Activated CD8-positive, alpha-beta T cell treated with anti-CD3 and anti-CD28 coated beads for 36 hours (primary cell): Measurements from ENCODE around the gene MYCBPAP. TPM values are rescaled to one million over a fixed set of nuclear protein-coding genes. Genes with fewer than 3 reads are reported as not detected.

Experiments
- ATAC-seq: fragments of 200-7000 bp; cut with Tn5 transposase; one replicate; pipeline ENCODE4 v1.10.0; 2021; ENCODE audit warnings: mild to moderate bottlenecking, moderate library complexity
- CTCF ChIA-PET: fragments of 350-600 bp; sonication (Branson Sonifier 250); formaldehyde crosslinking; loops from one replicate; lab custom pipeline; 2021; ENCODE audit warnings: antibody characterized with exemption; lab: Charles Lee
- POLR2A ChIA-PET: fragments of 350-600 bp; sonication (Branson Sonifier 250); formaldehyde crosslinking; loops from one replicate; lab custom pipeline; 2021; ENCODE audit warnings: antibody characterized with exemption; lab: Charles Lee
- DNase-seq: peaks from one replicate; pipeline ENCODE4 v3.0.0-alpha.2; 2020
- H3K27ac Mint-ChIP-seq: one replicate; pipeline ENCODE4 v1.8.0; 2021; ENCODE audit warnings: mild to moderate bottlenecking, mixed read lengths
- H3K27me3 Mint-ChIP-seq: one replicate; pipeline ENCODE4 v1.8.0; 2021; ENCODE audit warnings: mixed read lengths
- H3K36me3 Mint-ChIP-seq: one replicate; pipeline ENCODE4 v1.8.0; 2021; ENCODE audit warnings: low read depth, mixed read lengths
- H3K4me1 Mint-ChIP-seq: one replicate; pipeline ENCODE4 v1.8.0; 2021; ENCODE audit warnings: low read depth, mixed read lengths
- H3K4me3 Mint-ChIP-seq: one replicate; pipeline ENCODE4 v1.8.0; 2021; ENCODE audit warnings: mild to moderate bottlenecking, moderate library complexity, mixed read lengths
- H3K9me3 Mint-ChIP-seq: one replicate; pipeline ENCODE4 v1.8.0; 2021; ENCODE audit warnings: mixed read lengths
- CTCF ChIP-seq: fragments of 200-600 bp; IDR thresholded peaks from one replicate; pipeline ENCODE4 v1.8.0; 2022; ENCODE audit warnings: antibody characterized with exemption, mild to moderate bottlenecking
- intact Hi-C: fragments of 100-400 bp; cut with micrococcal nuclease; formaldehyde crosslinking; loops from one replicate; pipeline ENCODE4 v1.10.0; 2022
- total RNA-seq, 2 experiments: library from RNA; stranded (reverse); gene quantifications; one replicate each; pipeline ENCODE4 v1.2.3, GENCODE V29; 2021

Gene MYCBPAP
- total RNA-seq, 2 experiments from 2014 or later, result 6.7 to 6.9 TPM

- no peak for TF ChIP-seq CTCF
- CTCF ChIA-PET, result interaction anchor here (0.6 to 1.8 kb wide), 3 partner anchors 15 to 136 kb away, joined by 3 to 5 read pairs (median 4); partner anchors contain the start of gene RSAD1
- Mint-ChIP-seq H3K36me3 (no peaks in the 10 kb centered on the region), H3K4me1 (peaks cover 4% of the 10 kb centered on the region), H3K4me3 (no peak overlapping the region), H3K27me3 (no peaks in the 10 kb centered on the region), H3K27ac (no peak overlapping the region), H3K9me3 (no peaks in the 10 kb centered on the region)
- POLR2A ChIA-PET, result no interaction called here
- intact Hi-C loops, result no loop called here
- DNase-seq (no peak), ATAC-seq (no peak)
These were observed 10.0 kb upstream of the MYCBPAP start for GRCh38 chr17:50498021-50498874.

- DNase-seq (no peak), ATAC-seq (no peak)
- POLR2A ChIA-PET, result no interaction called here
- intact Hi-C loops, result no loop called here
- CTCF ChIA-PET, result no interaction called here
- Mint-ChIP-seq H3K9me3 (no peaks in the 10 kb centered on the region), H3K27me3 (no peaks in the 10 kb centered on the region), H3K36me3 (no peaks in the 10 kb centered on the region), H3K4me1 (peaks cover 12% of the 10 kb centered on the region), H3K27ac (no peak overlapping the region), H3K4me3 (no peak overlapping the region)
- TF ChIP-seq CTCF, result no peak
These were observed 9.0 kb upstream of the MYCBPAP start for GRCh38 chr17:50499270-50499669.

GRCh38 chr17:50499721-50500120 lies 8.5 kb upstream of the MYCBPAP start:
- H3K27ac Mint-ChIP-seq, result no peak overlapping the region
- no peaks in the 10 kb centered on the region for H3K27me3 Mint-ChIP-seq
- H3K36me3 Mint-ChIP-seq, result no peaks in the 10 kb centered on the region
- intact Hi-C loops, result no loop called here
- ATAC-seq, result no peak
- no peak for DNase-seq
- H3K4me1 Mint-ChIP-seq, result peaks cover 16% of the 10 kb centered on the region
- no peak for TF ChIP-seq CTCF
- H3K4me3 Mint-ChIP-seq, result no peak overlapping the region
- ChIA-PET CTCF (interaction anchor here (6.9 kb wide), 1 partner anchor 21 kb away, joined by 40 read pairs; the partner anchor contains the start of gene RSAD1), POLR2A (no interaction called here)
- H3K9me3 Mint-ChIP-seq, result no peaks in the 10 kb centered on the region

GRCh38 chr17:50501054-50501453 lies 7.2 kb upstream of the MYCBPAP start:
- Mint-ChIP-seq H3K9me3 (no peaks in the 10 kb centered on the region), H3K4me3 (no peak overlapping the region), H3K4me1 (peaks cover 22% of the 10 kb centered on the region), H3K27ac (no peak overlapping the region), H3K27me3 (no peaks in the 10 kb centered on the region), H3K36me3 (no peaks in the 10 kb centered on the region)
- CTCF ChIA-PET, result interaction anchor here (0.6 to 6.9 kb wide), 16 partner anchors 8 to 282 kb away, joined by 3 to 50 read pairs (median 5); partner anchors contain the start of genes LRRC59, RSAD1 and SPATA20
- POLR2A ChIA-PET, result interaction anchor here (0.6 kb wide), 1 partner anchor 120 kb away, joined by 3 read pairs; no protein-coding TSS in a partner anchor
- TF ChIP-seq CTCF, result peak; percentile 48
- intact Hi-C loops, result no loop called here
- DNase-seq (peak; percentile 65), ATAC-seq (no peak)
